Mesodermal cell (in vitro differentiated cells): ENCODE data around the gene JUN.

Experiments used
- H3K27ac ChIP-seq: 2 replicates; pipeline ENCODE4 v1.7.0; 2013; ENCODE audit warnings: mild to moderate bottlenecking, low read depth, low read length, moderate library complexity; ENCODE audit not compliant: severe bottlenecking
- H3K36me3 ChIP-seq: 2 replicates; pipeline ENCODE4 v1.7.1; 2013; ENCODE audit warnings: mild to moderate bottlenecking, low read length, moderate library complexity; ENCODE audit not compliant: control insufficient read depth, insufficient read depth
- H3K4me1 ChIP-seq: one replicate; pipeline ENCODE4 v1.7.1; 2013; ENCODE audit warnings: mild to moderate bottlenecking, low read length; ENCODE audit not compliant: insufficient read depth, control insufficient read depth, poor library complexity, severe bottlenecking
- H3K4me3 ChIP-seq: 2 replicates; pipeline ENCODE4 v1.7.0; 2013; ENCODE audit warnings: low read length, control low read depth, mild to moderate bottlenecking; ENCODE audit not compliant: insufficient read depth, poor library complexity, severe bottlenecking; ENCODE audit errors: extremely low read depth
- H3K9me3 ChIP-seq: 2 replicates; pipeline ENCODE4 v1.7.1; 2013; ENCODE audit warnings: mild to moderate bottlenecking, low read length, moderate library complexity; ENCODE audit not compliant: control insufficient read depth
- WGBS, 2 experiments: methylation state at CpG; one replicate each; pipeline ENCODE4 v1.1.5; 2013; ENCODE audit warnings: missing lambda C conversion rate in 2 of 2; ENCODE audit not compliant: insufficient coverage in 2 of 2; 5-methylcytosine and 5-hydroxymethylcytosine counted together

The JUN gene

DNA sequence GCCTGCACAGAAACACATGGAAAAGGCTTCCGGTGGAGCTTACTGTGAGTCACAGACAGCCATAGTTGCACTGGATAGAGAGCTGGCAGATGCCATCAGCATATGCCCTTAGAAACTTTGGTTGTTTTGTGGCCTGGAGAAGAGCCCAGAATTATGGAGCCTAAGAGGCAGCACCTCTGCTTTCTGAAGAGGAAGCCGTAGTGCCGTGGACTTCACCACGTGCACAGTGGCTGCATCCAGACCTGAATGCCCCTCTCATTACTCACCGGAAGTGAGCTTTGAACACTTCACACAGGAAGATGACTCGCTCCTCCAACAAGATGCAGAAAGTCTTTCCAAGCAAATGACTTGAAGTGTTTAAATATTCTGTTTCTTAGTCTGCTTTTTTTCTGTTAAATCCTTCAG lies 28.4 kb downstream of the JUN start:
- Histone ChIP-seq H3K9me3 (no peaks in the 10 kb centered on the region), H3K36me3 (no peaks in the 10 kb centered on the region), H3K4me3 (no peak overlapping the region), H3K4me1 (peaks cover 33% of the 10 kb centered on the region), H3K27ac (peak overlapping the region; percentile 96)
- 40 to 55% methylated on average over 5 of the region's 6 CpGs for WGBS, 2 experiments

DNA sequence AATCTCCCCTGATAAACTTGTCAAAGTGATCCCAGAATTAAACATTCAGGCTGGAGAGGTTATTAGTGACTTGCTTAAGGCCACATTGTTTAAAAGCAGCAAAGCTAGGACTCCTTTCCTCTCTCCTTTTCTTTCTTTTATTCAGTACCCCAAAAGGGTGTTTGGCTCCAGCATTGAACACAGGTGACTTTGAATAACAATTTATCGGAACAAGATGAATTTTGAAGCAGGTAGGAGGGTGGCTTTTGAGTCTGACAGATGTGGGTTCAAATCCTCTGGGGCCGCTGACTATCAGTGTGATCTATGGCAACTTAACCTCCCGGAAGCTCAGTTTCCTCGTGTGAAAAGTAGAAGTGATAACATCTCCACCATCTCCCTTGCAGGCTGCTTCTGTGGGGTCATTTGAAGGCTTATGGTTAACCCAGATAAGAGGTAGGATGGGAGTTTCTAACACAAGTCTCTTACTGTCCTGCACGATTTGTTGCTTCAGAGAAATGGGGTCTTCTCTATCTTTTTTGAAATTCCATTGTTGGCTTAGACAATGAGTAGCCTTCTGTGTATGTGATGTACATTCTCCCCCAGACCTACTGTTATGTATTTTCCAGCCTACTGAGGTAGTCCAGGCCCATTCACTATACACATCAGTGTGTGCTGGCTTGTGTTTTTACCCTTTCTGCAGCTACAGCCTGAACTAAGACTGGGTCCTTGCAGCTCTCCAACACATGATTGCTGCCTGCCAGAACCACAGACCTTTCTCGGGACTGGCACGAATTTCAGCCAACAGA lies 29.0 kb downstream of the JUN start:
- WGBS, 2 experiments = 76 to 98% methylated on average over 4 to 6 of the region's 7 CpGs
- H3K4me3 ChIP-seq = no peak overlapping the region
- peak overlapping the region; percentile 96 for H3K27ac ChIP-seq

DNA sequence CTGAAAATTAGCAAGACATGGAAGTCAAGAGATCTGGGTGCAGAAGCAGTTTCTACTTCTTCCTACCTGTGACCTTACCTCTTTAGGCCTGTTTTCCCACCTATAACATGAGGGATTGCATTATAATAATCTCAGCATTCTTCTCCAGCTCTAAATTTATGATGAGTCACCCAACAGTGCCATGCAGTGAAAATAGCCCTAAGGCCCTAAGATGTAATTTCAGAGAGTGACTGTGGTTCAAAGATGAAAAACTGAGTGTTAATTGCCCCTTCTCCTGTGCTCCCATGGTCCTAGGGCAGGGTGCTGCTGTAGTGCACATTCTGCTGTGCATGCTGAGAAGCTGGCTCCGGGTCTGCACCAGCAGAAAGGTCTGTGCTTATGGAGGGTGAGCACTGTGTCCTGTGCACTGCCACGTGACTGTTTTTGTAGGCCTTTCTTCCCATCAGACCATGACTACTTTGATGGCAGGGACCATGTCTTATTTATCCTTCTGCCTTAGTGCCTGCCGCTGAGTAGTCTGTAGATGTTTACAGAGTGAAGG lies 29.7 kb downstream of the JUN start:
- Histone ChIP-seq H3K4me1 (peaks cover 37% of the 10 kb centered on the region), H3K4me3 (no peak overlapping the region), H3K9me3 (no peaks in the 10 kb centered on the region), H3K27ac (peak overlapping the region; percentile 96), H3K36me3 (no peaks in the 10 kb centered on the region)
- WGBS, 2 experiments = 85 to 100% methylated on average over 2 of the region's 3 CpGs

More for the DNA sequence above, 29.0 kb downstream of the JUN start:
- H3K4me1 ChIP-seq = peaks cover 33% of the 10 kb centered on the region
- no peaks in the 10 kb centered on the region for H3K9me3 ChIP-seq
- no peaks in the 10 kb centered on the region for H3K36me3 ChIP-seq

DNA sequence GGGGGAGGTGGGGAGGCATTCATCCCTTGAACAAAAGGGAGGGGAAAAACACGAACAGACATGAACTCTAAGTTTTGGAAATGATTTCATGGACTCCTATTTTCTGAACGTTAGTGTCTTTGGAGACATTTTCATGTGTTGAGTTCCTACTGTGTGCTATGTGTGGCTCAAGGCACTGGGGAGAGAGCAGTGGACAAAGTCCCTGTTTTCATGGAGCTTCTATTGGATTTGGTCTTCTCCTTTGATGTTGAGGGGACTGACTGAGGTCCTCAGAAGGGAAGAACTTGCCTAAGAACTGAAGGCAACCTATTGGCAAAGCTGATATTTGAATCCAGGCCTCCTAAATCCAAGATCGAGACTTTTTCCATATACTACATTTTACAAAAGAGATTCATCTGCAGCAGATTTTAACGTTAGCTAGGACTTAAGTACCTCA lies 30.4 kb downstream of the JUN start:
- Histone ChIP-seq H3K4me3 (no peak overlapping the region), H3K4me1 (peaks cover 37% of the 10 kb centered on the region), H3K27ac (no peak overlapping the region), H3K9me3 (no peaks in the 10 kb centered on the region), H3K36me3 (no peaks in the 10 kb centered on the region)
- 95 to 100% methylated on average over 3 of the region's 4 CpGs for WGBS, 2 experiments

DNA sequence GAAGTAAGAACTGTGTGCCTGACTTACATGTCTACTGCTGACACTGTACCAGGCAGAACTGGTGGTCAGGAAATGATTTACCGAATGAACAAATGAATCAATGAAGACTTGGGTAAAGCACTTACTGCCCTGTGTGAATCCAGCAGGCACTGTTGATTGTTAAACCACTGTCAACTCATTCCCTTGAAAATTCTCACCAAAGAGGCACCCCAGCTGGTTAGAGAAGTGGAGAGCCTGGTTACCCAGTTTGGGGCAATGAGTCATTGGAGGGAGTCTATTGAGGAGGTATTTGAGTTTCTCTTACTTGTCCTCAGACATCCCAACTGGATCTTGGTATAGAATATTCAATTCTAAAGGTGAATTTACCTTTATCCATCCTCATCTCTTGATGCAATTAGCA lies 34.2 kb downstream of the JUN start:
- WGBS, 2 experiments = 100% methylated on average over 1 of the region's 1 CpG

DNA sequence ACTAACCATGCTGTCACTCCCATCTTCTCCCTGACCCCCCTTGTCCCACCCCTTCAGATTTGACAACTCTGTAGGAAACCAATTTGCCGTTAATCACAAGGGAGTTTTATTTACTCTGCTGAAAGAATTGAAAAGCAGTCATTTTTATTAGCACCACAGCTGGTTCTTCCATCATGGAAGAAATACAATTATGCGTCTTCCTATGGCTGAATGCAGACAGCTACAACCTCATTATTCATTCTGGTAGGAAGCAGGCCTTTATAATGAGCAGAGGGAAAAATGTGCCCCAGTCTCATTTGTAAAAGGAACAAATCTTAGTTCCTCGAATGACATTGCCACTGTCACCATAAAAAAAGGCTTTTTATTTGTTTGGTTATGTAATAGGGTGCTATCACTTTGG lies 35.2 kb downstream of the JUN start:
- peaks cover 13% of the 10 kb centered on the region for H3K4me1 ChIP-seq
- 89% methylated on average over 2 of the region's 3 CpGs; no CpG with 5 or more reads in 1 of the 2 experiments for WGBS, 2 experiments

More for the DNA sequence above, 34.2 kb downstream of the JUN start:
- peaks cover 22% of the 10 kb centered on the region for H3K4me1 ChIP-seq
- no peak overlapping the region for H3K27ac ChIP-seq
- no peaks in the 10 kb centered on the region for H3K36me3 ChIP-seq
- no peaks in the 10 kb centered on the region for H3K9me3 ChIP-seq
- no peak overlapping the region for H3K4me3 ChIP-seq

DNA sequence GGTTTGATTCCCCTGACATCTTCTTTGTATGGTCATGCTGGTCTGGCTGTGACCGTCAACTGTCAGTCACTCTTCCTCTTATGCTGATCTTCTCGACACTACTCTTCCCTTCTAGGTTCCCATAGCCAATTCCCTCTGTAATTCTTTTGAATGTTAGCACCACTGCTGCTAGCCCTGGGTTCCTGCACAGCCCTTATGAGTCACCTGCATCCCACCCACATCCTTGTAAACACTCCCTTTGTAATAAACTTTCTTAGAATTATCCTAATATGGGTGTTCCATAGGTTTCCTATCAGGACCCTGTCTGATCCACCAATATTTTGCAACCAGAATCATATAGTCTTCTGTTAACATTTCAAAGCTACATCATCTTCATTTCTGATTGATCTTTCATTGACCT lies 37.1 kb downstream of the JUN start:
- Histone ChIP-seq H3K27ac (no peak overlapping the region), H3K4me1 (peaks cover 12% of the 10 kb centered on the region), H3K9me3 (no peaks in the 10 kb centered on the region), H3K36me3 (no peaks in the 10 kb centered on the region), H3K4me3 (no peak overlapping the region)
- 83 to 93% methylated on average over 2 of the region's 2 CpGs for WGBS, 2 experiments

More for the DNA sequence above, 35.2 kb downstream of the JUN start:
- Histone ChIP-seq H3K36me3 (no peaks in the 10 kb centered on the region), H3K27ac (no peak overlapping the region), H3K9me3 (no peaks in the 10 kb centered on the region), H3K4me3 (no peak overlapping the region)

DNA sequence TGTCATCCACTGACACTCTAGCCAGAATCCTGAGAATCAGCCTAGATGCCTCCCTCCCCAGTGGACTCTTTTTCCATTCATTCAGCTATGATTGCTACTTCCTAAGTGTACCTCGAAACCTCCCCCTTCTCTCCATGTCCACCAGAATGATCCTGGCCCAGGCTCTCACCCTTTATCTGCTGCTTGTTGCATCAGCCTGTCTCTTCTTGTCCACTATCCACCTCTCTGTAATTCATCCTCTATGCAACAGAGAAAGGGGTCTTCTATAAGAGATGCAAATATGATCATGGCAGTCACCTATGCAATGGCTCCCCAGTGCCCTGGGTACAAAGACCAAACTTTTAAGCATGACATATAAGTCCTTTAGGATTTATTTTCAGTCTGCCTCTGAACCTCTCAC lies 37.7 kb downstream of the JUN start:
- no peak overlapping the region for H3K4me3 ChIP-seq
- peaks cover 12% of the 10 kb centered on the region for H3K4me1 ChIP-seq
- no peaks in the 10 kb centered on the region for H3K9me3 ChIP-seq
- no peak overlapping the region for H3K27ac ChIP-seq
- WGBS, 2 experiments = 92 to 100% methylated on average over 1 of the region's 1 CpG
- H3K36me3 ChIP-seq = no peaks in the 10 kb centered on the region

DNA sequence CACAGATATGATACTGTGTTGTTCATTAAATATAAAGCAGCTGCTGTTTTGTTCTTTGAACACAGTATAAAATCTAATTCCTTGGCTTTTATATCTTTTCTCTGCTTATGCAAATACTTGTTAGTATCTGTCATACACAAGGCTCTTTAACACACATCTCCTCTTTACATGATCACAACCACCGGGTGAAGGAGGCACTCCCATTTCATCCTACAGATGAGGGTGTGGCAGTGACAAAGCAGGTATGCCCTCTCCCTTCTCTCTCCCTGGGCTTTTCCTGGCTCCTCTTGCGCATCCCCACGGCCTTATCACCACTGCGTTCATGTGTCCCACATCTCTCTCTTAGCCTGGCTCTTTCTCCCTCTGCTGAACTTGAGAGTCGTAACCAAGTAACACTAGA lies 38.2 kb downstream of the JUN start:
- Histone ChIP-seq H3K4me1 (peaks cover 12% of the 10 kb centered on the region), H3K36me3 (no peaks in the 10 kb centered on the region), H3K9me3 (no peaks in the 10 kb centered on the region), H3K4me3 (no peak overlapping the region), H3K27ac (no peak overlapping the region)
- WGBS, 2 experiments = 69 to 75% methylated on average over 4 of the region's 5 CpGs

DNA sequence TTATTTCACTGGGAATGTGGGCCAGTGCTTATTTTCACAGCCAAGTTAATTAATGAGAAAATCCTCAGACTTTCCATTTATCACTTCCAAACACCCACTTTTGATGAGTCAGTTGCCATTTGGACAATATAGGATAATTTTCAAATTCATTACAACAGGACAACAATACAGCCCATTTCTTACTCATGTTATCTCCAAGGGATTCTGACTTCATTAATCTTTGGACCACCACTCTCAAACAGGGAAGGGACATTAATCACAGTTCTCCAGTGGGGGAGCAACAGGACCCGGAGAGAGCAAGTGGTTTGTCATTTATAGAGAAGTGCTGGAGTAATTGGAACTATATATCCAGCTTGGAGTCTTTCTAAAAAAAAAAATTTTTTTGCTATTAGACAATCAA lies 38.7 kb downstream of the JUN start:
- H3K9me3 ChIP-seq = no peaks in the 10 kb centered on the region
- no peak overlapping the region for H3K4me3 ChIP-seq
- no peaks in the 10 kb centered on the region for H3K36me3 ChIP-seq
- H3K4me1 ChIP-seq = peaks cover 12% of the 10 kb centered on the region
- H3K27ac ChIP-seq = no peak overlapping the region
- WGBS, 2 experiments = no CpG with 5 or more reads among the region's 1 CpG
